Testis (tissue), 2 donors: ENCODE measurements around the gene PLEKHA4.

Experiments
- CTCF ChIP-seq, 3 experiments: fragments of 450-650 bp in 2 of 3; fragments of 200-600 bp in 1 of 3; sonication (generic) in 1 of 3; IDR thresholded peaks; one replicate each; pipeline ENCODE4 v1.5.1; 2016 to 2019; ENCODE audit warnings: antibody characterized with exemption in 3 of 3, mild to moderate bottlenecking in 2 of 3, moderate library complexity in 1 of 3
- POLR2A ChIP-seq: fragments of 450-650 bp; IDR thresholded peaks from one replicate; pipeline ENCODE4 v1.6.1; 2017; ENCODE audit warnings: antibody characterized with exemption, mild to moderate bottlenecking, moderate library complexity

- TF ChIP-seq CTCF (IDR thresholded peaks at IDR 0.05), result no peak
- no peak for TF ChIP-seq POLR2A
Observed at GRCh38 chr19:48815870-48816501, 52.4 kb downstream of the PLEKHA4 start.
